Bronchial epithelial cell (primary cell): Measurements from ENCODE around the gene TNP2. TPM values are rescaled to one million over a fixed set of nuclear protein-coding genes. Genes with fewer than 3 reads are reported as not detected.
A peak's percentile ranks its signal among the peaks of the same experiment; 100 is the strongest.

ENCODE experiments used
- DNase-seq: peaks from one replicate; pipeline ENCODE4 v3.0.0-alpha.2; 2010; ENCODE audit warnings: low read depth
- FAIRE-seq: peaks from 2 replicates; lab custom pipeline; 2011; peaks lifted over from hg19 to GRCh38; lab: Jason Lieb, UNC
- H3K27me3 ChIP-seq: 2 replicates; pipeline ENCODE4 v1.5.1; 2011; ENCODE audit warnings: low read length; ENCODE audit not compliant: control insufficient read depth, insufficient read depth
- H3K36me3 ChIP-seq: 2 replicates; pipeline ENCODE4 v1.5.1; 2011; ENCODE audit warnings: low read length; ENCODE audit not compliant: control insufficient read depth, insufficient read depth
- H3K4me3 ChIP-seq: 2 replicates; pipeline ENCODE4 v1.5.1; 2011; ENCODE audit warnings: mild to moderate bottlenecking, low read depth, low read length, control low read depth
- total RNA-seq: library from RNA; depleted of rRNA; stranded (reverse); fragments of >200 nt; gene quantifications from 2 replicates; pipeline ENCODE4 v1.2.1, GENCODE V29; 2014
- TF ChIP-seq, protein P1 (sequence below): IDR thresholded peaks from 2 replicates; pipeline ENCODE4 v1.5.1; 2011; ENCODE audit warnings: mild to moderate bottlenecking, moderate library complexity, low read length, control low read depth, inconsistent platforms; ENCODE audit not compliant: insufficient read depth, severe bottlenecking

Gene TNP2
- total RNA-seq, 1 donor from 2014 or later: not detected

DNA sequence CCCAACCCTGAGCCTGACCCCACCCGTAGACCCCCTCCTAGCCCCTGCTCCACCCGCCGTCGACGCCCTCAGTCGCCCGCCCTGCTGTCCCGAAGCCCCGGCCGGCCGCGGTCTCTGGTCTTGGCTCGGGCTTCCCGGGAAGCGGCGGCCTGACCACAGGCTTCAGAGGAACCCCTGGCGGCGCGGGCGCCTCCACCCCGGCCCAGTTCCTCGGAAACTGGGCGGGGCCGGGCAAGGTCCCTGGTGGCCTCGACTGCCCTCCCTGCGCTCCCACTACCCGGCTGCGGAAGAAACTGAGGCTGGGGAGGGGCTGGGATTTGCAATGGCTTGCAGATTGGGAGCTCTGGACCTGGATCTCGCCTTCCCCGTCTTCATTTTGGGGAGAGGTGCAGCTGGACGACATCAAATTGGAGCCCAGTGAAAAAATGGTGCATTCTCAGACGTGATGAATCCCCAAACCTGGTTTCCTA is 12.4 kb downstream of the TNP2 start:
- no peaks in the 10 kb centered on the region for H3K36me3 ChIP-seq
- peak overlapping the region; percentile 70 for H3K4me3 ChIP-seq
- DNase-seq (no peak), FAIRE-seq (no peak)
- TF ChIP-seq, protein P1, sequence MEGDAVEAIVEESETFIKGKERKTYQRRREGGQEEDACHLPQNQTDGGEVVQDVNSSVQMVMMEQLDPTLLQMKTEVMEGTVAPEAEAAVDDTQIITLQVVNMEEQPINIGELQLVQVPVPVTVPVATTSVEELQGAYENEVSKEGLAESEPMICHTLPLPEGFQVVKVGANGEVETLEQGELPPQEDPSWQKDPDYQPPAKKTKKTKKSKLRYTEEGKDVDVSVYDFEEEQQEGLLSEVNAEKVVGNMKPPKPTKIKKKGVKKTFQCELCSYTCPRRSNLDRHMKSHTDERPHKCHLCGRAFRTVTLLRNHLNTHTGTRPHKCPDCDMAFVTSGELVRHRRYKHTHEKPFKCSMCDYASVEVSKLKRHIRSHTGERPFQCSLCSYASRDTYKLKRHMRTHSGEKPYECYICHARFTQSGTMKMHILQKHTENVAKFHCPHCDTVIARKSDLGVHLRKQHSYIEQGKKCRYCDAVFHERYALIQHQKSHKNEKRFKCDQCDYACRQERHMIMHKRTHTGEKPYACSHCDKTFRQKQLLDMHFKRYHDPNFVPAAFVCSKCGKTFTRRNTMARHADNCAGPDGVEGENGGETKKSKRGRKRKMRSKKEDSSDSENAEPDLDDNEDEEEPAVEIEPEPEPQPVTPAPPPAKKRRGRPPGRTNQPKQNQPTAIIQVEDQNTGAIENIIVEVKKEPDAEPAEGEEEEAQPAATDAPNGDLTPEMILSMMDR: no peak
- no peaks in the 10 kb centered on the region for H3K27me3 ChIP-seq

DNA sequence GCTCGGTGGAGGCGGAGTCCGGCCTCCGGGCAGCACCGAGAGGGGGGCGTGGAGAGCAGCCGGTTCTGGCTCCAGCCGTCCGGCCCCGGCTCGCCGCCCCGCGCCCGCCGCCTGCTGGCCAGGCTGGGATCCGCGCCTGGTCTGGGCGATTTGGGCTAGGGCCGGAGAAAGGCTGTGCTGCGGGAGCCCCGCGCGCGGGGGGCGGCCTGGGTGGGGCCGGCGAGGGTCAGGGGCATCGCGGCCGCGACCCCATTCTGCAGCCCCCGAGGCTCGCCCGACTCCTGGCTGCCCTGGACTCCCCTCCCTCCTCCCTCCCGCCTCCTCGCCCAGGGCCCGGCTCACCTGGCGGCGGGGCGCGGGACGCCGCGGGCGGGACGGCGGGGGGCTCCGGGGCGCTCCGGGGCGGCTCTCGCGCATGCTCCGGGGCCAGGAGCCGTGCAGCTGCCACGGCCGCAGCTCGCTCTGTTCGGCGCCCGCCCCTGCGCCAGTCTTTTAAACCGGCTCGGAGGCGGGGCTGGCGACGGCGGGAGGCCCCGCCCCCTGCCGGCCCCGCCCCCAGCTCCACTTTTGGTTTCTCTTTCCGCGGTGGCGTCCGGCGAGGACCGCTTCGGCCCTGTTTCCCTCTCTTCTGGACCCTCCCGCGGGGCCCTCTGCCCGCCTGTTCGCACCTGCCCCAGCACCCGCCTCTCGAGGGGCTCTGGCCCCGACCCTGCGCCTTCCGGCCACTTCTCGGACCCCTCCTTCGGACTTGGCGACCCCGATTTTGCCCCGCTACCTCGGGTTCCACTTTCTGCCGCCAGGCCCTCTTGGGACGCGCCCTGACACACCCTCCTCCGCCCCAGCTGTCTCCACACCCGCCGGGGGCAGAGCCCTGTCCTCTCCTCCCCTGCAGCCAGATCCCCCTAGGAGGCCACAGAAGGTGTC is 13.1 kb downstream of the TNP2 start, which contains the start of gene SOCS1:
SOCS1 (minus strand) TSS at position 468 of the 924 bp plus-strand sequence. CDS start 726 bp downstream, outside the sequence.
- TF ChIP-seq, protein P1: peak; percentile 71
- Histone ChIP-seq H3K36me3 (no peaks in the 10 kb centered on the region), H3K4me3 (peak within 1 kb of the TSS; percentile 70), H3K27me3 (no peaks in the 10 kb centered on the region)
- peak; percentile 50 for DNase-seq
- FAIRE-seq: no peak

DNA sequence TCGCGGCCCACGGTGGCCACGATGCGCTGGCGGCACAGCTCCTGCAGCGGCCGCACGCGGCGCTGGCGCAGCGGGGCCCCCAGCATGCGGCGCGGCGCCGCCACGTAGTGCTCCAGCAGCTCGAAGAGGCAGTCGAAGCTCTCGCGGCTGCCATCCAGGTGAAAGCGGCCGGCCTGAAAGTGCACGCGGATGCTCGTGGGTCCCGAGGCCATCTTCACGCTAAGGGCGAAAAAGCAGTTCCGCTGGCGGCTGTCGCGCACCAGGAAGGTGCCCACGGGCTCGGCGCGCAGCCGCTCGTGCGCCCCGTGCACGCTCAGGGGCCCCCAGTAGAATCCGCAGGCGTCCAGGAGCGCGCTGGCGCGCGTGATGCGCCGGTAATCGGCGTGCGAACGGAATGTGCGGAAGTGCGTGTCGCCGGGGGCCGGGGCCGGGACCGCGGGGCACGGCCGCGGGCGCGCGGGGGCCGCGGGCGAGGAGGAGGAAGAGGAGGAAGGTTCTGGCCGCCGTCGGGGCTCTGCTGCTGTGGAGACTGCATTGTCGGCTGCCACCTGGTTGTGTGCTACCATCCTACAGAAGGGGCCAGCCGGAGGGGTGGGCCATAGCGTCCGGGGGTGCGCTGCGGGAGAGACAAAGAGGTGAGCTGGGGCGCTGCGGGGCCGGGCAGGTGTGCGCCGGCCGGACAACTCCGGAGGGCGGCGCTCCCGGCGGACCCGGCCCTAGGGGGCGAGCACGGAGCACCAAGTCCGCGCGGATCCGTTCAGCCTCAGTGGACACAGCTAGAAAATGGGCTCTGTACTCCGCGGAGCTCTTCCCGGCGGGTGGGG is 14.0 kb downstream of the TNP2 start:
- TF ChIP-seq, protein P1: peak; percentile 15
- Histone ChIP-seq H3K27me3 (no peaks in the 10 kb centered on the region), H3K36me3 (no peaks in the 10 kb centered on the region), H3K4me3 (peak overlapping the region; percentile 70)
- DNase-seq (peak; percentile 21), FAIRE-seq (no peak)

DNA sequence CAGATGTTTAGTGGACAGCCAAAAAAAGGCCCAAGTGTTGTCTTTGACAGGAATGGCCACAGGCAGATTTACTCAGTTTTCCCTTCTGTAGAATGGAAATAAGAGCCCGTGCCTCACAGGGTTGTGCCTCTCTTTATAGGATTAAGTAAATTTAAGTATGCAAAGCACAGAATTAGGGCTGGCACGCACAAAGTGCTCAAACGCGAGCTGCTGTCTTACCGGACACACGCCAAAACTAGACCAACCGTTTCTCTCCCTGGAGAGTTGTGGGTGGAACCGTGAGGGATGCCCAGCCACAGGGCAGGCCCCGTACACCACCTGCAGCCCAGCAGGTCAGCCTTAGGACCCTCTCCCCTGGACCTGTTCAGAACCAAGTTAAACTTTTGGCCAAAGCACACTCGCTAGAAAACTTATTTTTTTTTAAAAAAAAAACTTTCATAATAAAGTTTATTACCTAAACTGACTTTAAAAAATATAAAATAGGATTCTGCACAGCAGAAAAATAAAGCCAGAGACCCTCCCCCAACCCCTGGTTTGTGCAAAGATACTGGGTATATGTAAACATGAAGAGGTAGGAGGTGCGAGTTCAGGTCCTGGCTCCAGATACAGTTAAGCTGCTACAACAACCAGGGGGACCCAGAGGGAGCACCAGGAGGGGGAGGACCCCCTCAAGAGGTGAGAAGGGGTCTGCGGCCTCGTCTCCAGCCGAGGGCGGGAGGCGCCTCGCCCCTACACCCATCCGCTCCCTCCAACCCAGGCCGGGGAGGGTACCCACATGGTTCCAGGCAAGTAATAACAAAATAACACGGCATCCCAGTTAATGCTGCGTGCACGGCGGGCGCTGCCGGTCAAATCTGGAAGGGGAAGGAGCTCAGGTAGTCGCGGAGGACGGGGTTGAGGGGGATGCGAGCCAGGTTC is 14.9 kb downstream of the TNP2 start:
- TF ChIP-seq, protein P1: no peak
- H3K27me3 ChIP-seq: no peaks in the 10 kb centered on the region
- H3K36me3 ChIP-seq: no peaks in the 10 kb centered on the region
- FAIRE-seq (no peak), DNase-seq (no peak)
- peak overlapping the region; percentile 70 for H3K4me3 ChIP-seq
